B cell (primary cell): ENCODE data around the gene AAR2. TPM values are rescaled to one million over a fixed set of nuclear protein-coding genes. Genes with fewer than 3 reads are reported as not detected.

Experiments used
- ATAC-seq: fragments of 200-7000 bp; cut with Tn5 transposase; one replicate; pipeline ENCODE4 v1.10.0; 2021; ENCODE audit warnings: low read depth, mild to moderate bottlenecking, moderate number of reproducible peaks, moderate library complexity
- CTCF ChIA-PET: fragments of 350-600 bp; sonication (Branson Sonifier 250); formaldehyde crosslinking; loops from one replicate; lab custom pipeline; 2021; ENCODE audit warnings: antibody characterized with exemption, inconsistent platforms; lab: Charles Lee
- POLR2A ChIA-PET: fragments of 350-600 bp; sonication (Branson Sonifier 250); formaldehyde crosslinking; loops from one replicate; lab custom pipeline; 2021; ENCODE audit warnings: antibody characterized with exemption; lab: Charles Lee
- DNase-seq: peaks from one replicate; pipeline ENCODE4 v3.0.0; 2013
- H2AFZ ChIP-seq: 2 replicates; pipeline ENCODE4 v1.6.1; 2012; ENCODE audit warnings: mild to moderate bottlenecking, low read depth, low read length; ENCODE audit not compliant: insufficient read depth, poor library complexity, severe bottlenecking
- H3K27ac ChIP-seq, 2 donors: 1 replicate in 1 of 2; 2 replicates in 1 of 2; pipeline ENCODE4 v1.5.1; 2012 to 2013; ENCODE audit warnings: low read length in 2 of 2, mild to moderate bottlenecking in 2 of 2, moderate library complexity in 1 of 2
- H3K27me3 ChIP-seq, 4 experiments: fragments of 200-600 bp in 1 of 4; sonication (generic) in 1 of 4; replicated peaks in 1 of 4; 1 replicate in 2 of 4; 2 replicates in 2 of 4; pipeline versions ENCODE4 v1.6.1 to v1.7.0; 2013 to 2016; ENCODE audit warnings: low read length in 3 of 4, mild to moderate bottlenecking in 2 of 4, mixed read lengths in 1 of 4, moderate library complexity in 1 of 4; ENCODE audit not compliant: insufficient read depth in 4 of 4, control insufficient read depth in 3 of 4; ENCODE audit errors: control extremely low read depth in 1 of 4
- H3K36me3 ChIP-seq, 2 experiments: replicated peaks in 1 of 2; 1 replicate in 1 of 2; 2 replicates in 1 of 2; pipeline versions ENCODE4 v1.6.1 to v1.7.1; 2013; ENCODE audit warnings: low read length in 1 of 2; ENCODE audit not compliant: insufficient read depth in 2 of 2, control insufficient read depth in 1 of 2; ENCODE audit errors: control extremely low read depth in 1 of 2, extremely low read depth in 1 of 2
- H3K4me1 ChIP-seq, 2 donors: fragments of 200-600 bp in 1 of 2; sonication (generic) in 1 of 2; 1 replicate in 1 of 2; 2 replicates in 1 of 2; pipeline versions ENCODE4 v1.5.1 to v1.6.1; 2013 to 2017; ENCODE audit warnings: low read length in 2 of 2; ENCODE audit not compliant: control insufficient read depth in 2 of 2, insufficient read depth in 2 of 2
- H3K4me2 ChIP-seq: replicated peaks from 2 replicates; pipeline ENCODE3; 2012; ENCODE audit warnings: mild to moderate bottlenecking, low read depth, low read length; ENCODE audit not compliant: poor library complexity, severe bottlenecking
- H3K4me3 ChIP-seq, 5 experiments: fragments of 200-600 bp in 1 of 5; sonication (generic) in 1 of 5; 1 replicate in 3 of 5; 2 replicates in 2 of 5; pipeline versions ENCODE4 v1.5.1 to v1.7.0; 2011 to 2016; ENCODE audit warnings: low read length in 4 of 5, mild to moderate bottlenecking in 4 of 5, low read depth in 2 of 5, control low read depth in 1 of 5, moderate library complexity in 1 of 5; ENCODE audit not compliant: insufficient read depth in 1 of 5; ENCODE audit errors: control extremely low read depth in 1 of 5, extremely low read depth in 1 of 5
- H3K79me2 ChIP-seq: fragments of 200-600 bp; sonication (generic); one replicate; pipeline ENCODE4 v1.6.0; 2016; ENCODE audit warnings: low read length; ENCODE audit not compliant: control insufficient read depth, insufficient read depth
- H3K9ac ChIP-seq: fragments of 200-600 bp; sonication (generic); 2 replicates; pipeline ENCODE4 v1.6.1; 2017; ENCODE audit warnings: mild to moderate bottlenecking, low read length, moderate library complexity
- H3K9me3 ChIP-seq, 3 donors: one replicate each; pipeline versions ENCODE4 v1.6.1 to v1.7.1; 2013; ENCODE audit warnings: low read length in 2 of 3; ENCODE audit not compliant: control insufficient read depth in 2 of 3, insufficient read depth in 1 of 3; ENCODE audit errors: control extremely low read depth in 1 of 3
- H4K20me1 ChIP-seq: 2 replicates; pipeline ENCODE4 v1.6.0; 2012; ENCODE audit warnings: mild to moderate bottlenecking, low read length; ENCODE audit not compliant: insufficient read depth, control insufficient read depth, poor library complexity, severe bottlenecking
- H3K27ac Mint-ChIP-seq: one replicate; pipeline ENCODE4 v1.8.0; 2021; ENCODE audit warnings: mixed read lengths
- H3K27me3 Mint-ChIP-seq: one replicate; pipeline ENCODE4 v1.8.0; 2021; ENCODE audit warnings: mixed read lengths
- H3K4me1 Mint-ChIP-seq: one replicate; pipeline ENCODE4 v1.8.0; 2021; ENCODE audit warnings: mixed read lengths
- H3K4me3 Mint-ChIP-seq: one replicate; pipeline ENCODE4 v1.8.0; 2021; ENCODE audit warnings: mixed read lengths
- H3K9me3 Mint-ChIP-seq: one replicate; pipeline ENCODE4 v1.8.0; 2022; ENCODE audit warnings: mixed read lengths; ENCODE audit not compliant: insufficient read depth
- CTCF ChIP-seq: fragments of 200-600 bp; IDR thresholded peaks from one replicate; pipeline ENCODE4 v1.8.0; 2022; ENCODE audit warnings: antibody characterized with exemption, mild to moderate bottlenecking
- EZH2 ChIP-seq: IDR thresholded peaks from 2 replicates; pipeline ENCODE4 v1.6.1; 2012; ENCODE audit warnings: borderline replicate concordance, low read depth, mild to moderate bottlenecking, moderate library complexity, low read length; ENCODE audit not compliant: insufficient read depth, poor library complexity, severe bottlenecking
- WGBS: methylation state at CpG from one replicate; pipeline ENCODE4 v1.1.5; 2013; ENCODE audit warnings: missing lambda C conversion rate; ENCODE audit not compliant: insufficient coverage; 5-methylcytosine and 5-hydroxymethylcytosine counted together
- intact Hi-C: fragments of 100-400 bp; cut with micrococcal nuclease; formaldehyde crosslinking; loops from one replicate; pipeline ENCODE4 v1.10.0; 2022
- polyA plus RNA-seq: library from polyadenylated mRNA; depleted of rRNA; stranded (reverse); fragments of >200 nt; gene quantifications from 2 replicates; pipeline ENCODE4 v1.2.3, GENCODE V29; 2012
- total RNA-seq, 2 donors: library from RNA; stranded (reverse); fragments of 120-200 nt in 1 of 2; gene quantifications; 1 replicate in 1 of 2; 2 replicates in 1 of 2; pipeline versions ENCODE4 v1.2.3 to v1.2.4, GENCODE V29; 2013 to 2022

AAR2 gene
- total and polyA plus RNA-seq, 2 donors (not counting 1 experiment from before 2014, with no cell fraction given): 10.3 to 21.3 TPM

- H3K27ac ChIP-seq: no peak overlapping the region
- intact Hi-C loops: no loop called here
- Mint-ChIP-seq H3K4me3 (no peak overlapping the region), H3K27me3 (peaks cover 16% of the 10 kb centered on the region), H3K27ac (no peak overlapping the region), H3K4me1 (no peaks in the 10 kb centered on the region), H3K9me3 (no peaks in the 10 kb centered on the region)
- ChIA-PET CTCF (interaction anchor here (0.9 to 2.1 kb wide), 5 partner anchors 15 to 670 kb away, joined by 3 to 9 read pairs (median 3); no protein-coding TSS in a partner anchor), POLR2A (no interaction called here)
- H3K4me2 ChIP-seq: no peak overlapping the region
- H3K4me1 ChIP-seq: no peaks in the 10 kb centered on the region
- H3K27me3 ChIP-seq: no peaks in the 10 kb centered on the region
- no peak overlapping the region for H3K4me3 ChIP-seq
- no peak overlapping the region for H2AFZ ChIP-seq
- H4K20me1 ChIP-seq: no peaks in the 10 kb centered on the region
- no peaks in the 10 kb centered on the region for H3K9me3 ChIP-seq
- no peaks in the 10 kb centered on the region for H3K36me3 ChIP-seq
- H3K9ac ChIP-seq: no peak overlapping the region
- H3K79me2 ChIP-seq: no peaks in the 10 kb centered on the region
- DNase-seq (no peak), ATAC-seq (no peak)
- 72% methylated on average over 4 of the region's 4 CpGs for WGBS
- TF ChIP-seq EZH2: no peak
Observed at GRCh38 chr20:36217226-36217625, 19.1 kb upstream of the AAR2 start.

GRCh38 chr20:36218380-36219064 lies 17.8 kb upstream of the AAR2 start:
- Histone ChIP-seq H3K4me3 (no peak overlapping the region), H3K9ac (no peak overlapping the region), H3K36me3 (no peaks in the 10 kb centered on the region), H3K27me3 (no peaks in the 10 kb centered on the region), H2AFZ (no peak overlapping the region), H3K27ac (no peak overlapping the region), H3K4me1 (no peaks in the 10 kb centered on the region), H4K20me1 (no peaks in the 10 kb centered on the region), H3K79me2 (no peaks in the 10 kb centered on the region), H3K9me3 (no peaks in the 10 kb centered on the region), H3K4me2 (no peak overlapping the region)
- 81% methylated on average over 16 of the region's 16 CpGs for WGBS
- DNase-seq: no peak
- intact Hi-C loops: no loop called here
- H3K27ac Mint-ChIP-seq: no peak overlapping the region
- peaks cover 16% of the 10 kb centered on the region for H3K27me3 Mint-ChIP-seq
- H3K4me1 Mint-ChIP-seq: no peaks in the 10 kb centered on the region
- H3K4me3 Mint-ChIP-seq: no peak overlapping the region
- CTCF ChIA-PET: no interaction called here
- H3K9me3 Mint-ChIP-seq: no peaks in the 10 kb centered on the region
- TF ChIP-seq EZH2: no peak
- no peak for TF ChIP-seq CTCF
- ATAC-seq: no peak
- POLR2A ChIA-PET: no interaction called here
